A673 (cell line): ENCODE data around the gene PHF12.

ENCODE experiments used
- EZH2 ChIP-seq: fragments of 200-600 bp; sonication (generic); IDR thresholded peaks from 2 replicates; pipeline ENCODE4 v1.6.1; 2017; ENCODE audit warnings: borderline replicate concordance, low read depth, mild to moderate bottlenecking, mixed read lengths, antibody characterized with exemption, low read length; ENCODE audit not compliant: poor library complexity, severe bottlenecking
- TF ChIP-seq, protein P1 (sequence below): fragments of 300-800, 200-600 bp; sonication (generic); conservative IDR thresholded peaks from 2 replicates; pipeline ENCODE4 v1.5.1; 2017; ENCODE audit warnings: low read depth, mild to moderate bottlenecking, antibody characterized with exemption, low read length, moderate library complexity, mixed read lengths

DNA sequence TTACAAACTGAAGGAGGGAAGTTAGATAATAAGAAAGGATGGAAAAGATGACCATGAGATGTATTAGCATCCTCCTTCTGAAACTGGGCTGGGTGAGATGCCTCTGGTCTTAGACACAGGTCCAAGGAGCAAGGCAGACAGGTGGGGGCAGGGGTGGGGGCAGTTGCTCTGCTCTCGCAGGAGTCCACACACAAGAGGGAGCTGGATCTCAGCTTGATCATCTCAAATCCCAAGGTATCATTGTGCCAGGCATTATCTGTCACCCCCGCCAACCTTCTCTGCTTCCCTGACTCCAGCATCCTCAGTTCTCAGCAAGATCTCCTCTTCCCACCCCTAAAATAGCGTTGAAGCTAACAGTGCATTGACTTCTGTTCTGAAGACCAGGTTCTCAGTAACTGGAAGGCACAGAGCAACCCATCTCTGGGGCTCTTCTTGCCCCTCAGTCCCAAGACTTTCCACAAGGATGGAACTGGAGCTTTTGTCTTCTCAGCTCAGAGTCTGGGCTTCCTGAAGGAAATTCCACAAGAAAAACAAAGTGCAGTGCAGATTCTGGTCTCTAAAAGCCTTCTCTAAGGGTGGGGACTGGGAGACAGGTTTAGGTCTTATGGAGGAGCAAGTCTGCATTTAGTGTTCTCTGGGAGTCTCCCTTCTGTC, 55.4 kb downstream of the PHF12 start:
- TF ChIP-seq, protein P1, sequence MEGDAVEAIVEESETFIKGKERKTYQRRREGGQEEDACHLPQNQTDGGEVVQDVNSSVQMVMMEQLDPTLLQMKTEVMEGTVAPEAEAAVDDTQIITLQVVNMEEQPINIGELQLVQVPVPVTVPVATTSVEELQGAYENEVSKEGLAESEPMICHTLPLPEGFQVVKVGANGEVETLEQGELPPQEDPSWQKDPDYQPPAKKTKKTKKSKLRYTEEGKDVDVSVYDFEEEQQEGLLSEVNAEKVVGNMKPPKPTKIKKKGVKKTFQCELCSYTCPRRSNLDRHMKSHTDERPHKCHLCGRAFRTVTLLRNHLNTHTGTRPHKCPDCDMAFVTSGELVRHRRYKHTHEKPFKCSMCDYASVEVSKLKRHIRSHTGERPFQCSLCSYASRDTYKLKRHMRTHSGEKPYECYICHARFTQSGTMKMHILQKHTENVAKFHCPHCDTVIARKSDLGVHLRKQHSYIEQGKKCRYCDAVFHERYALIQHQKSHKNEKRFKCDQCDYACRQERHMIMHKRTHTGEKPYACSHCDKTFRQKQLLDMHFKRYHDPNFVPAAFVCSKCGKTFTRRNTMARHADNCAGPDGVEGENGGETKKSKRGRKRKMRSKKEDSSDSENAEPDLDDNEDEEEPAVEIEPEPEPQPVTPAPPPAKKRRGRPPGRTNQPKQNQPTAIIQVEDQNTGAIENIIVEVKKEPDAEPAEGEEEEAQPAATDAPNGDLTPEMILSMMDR = no peak
- no peak for TF ChIP-seq EZH2
